Measurements from ENCODE around the gene IP6K2.
"Not testable (repeated sequence)": the region's sequence is repeated elsewhere in the genome, so short reads cannot be mapped to it uniquely, and the experiment has no call there.

Gene IP6K2, protein sequence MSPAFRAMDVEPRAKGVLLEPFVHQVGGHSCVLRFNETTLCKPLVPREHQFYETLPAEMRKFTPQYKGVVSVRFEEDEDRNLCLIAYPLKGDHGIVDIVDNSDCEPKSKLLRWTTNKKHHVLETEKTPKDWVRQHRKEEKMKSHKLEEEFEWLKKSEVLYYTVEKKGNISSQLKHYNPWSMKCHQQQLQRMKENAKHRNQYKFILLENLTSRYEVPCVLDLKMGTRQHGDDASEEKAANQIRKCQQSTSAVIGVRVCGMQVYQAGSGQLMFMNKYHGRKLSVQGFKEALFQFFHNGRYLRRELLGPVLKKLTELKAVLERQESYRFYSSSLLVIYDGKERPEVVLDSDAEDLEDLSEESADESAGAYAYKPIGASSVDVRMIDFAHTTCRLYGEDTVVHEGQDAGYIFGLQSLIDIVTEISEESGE

DNA sequence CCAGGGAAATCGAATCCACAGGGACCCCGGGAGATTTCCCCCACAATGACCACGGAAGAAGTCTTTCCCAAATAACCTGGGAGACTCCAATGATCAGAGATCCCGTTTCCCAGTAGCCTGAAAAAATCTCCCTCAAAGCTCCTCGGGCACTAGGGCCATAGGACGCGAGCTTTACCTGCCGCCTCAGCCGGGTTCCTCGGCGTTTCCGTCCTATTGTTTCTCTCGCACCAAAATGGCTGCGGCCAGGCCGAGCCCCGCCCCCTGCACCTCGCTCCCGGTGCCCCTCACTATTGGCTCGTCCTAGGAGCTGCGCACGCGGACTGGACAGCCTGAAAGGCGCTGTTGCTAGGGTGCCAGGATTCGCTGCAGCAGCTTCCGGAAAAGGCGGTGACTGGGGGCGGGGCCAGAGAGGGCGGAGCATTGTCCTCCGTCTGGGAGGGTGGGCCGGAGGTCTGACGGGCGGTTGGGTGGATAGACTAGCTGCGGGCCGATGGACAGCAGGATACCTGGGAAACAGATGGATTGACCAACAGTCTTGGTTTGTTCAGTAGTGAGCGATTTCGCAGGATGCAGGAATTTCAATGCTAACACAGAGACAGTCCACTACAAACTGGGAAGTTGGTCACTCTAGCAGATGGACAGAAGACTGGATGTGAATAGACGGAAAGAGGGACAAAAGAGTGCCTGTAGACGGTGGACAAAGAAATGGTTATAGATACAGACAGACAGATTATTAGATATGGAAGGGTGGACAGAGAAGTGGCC lies at the start of gene IP6K2:
Gene IP6K2, minus strand, starts transcription at position 240 of the 765 bp plus-strand sequence. CDS start 21,930 bp downstream, outside the sequence.
- FAIRE-seq (no peak), DNase-seq (ENCODE audit: insufficient read length, low spot score) (peak; percentile 86)
- TF ChIP-seq, protein P1, sequence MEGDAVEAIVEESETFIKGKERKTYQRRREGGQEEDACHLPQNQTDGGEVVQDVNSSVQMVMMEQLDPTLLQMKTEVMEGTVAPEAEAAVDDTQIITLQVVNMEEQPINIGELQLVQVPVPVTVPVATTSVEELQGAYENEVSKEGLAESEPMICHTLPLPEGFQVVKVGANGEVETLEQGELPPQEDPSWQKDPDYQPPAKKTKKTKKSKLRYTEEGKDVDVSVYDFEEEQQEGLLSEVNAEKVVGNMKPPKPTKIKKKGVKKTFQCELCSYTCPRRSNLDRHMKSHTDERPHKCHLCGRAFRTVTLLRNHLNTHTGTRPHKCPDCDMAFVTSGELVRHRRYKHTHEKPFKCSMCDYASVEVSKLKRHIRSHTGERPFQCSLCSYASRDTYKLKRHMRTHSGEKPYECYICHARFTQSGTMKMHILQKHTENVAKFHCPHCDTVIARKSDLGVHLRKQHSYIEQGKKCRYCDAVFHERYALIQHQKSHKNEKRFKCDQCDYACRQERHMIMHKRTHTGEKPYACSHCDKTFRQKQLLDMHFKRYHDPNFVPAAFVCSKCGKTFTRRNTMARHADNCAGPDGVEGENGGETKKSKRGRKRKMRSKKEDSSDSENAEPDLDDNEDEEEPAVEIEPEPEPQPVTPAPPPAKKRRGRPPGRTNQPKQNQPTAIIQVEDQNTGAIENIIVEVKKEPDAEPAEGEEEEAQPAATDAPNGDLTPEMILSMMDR (IDR thresholded peaks at IDR 0.05; ENCODE audit: insufficient read depth, missing control alignments), result no peak

DNA sequence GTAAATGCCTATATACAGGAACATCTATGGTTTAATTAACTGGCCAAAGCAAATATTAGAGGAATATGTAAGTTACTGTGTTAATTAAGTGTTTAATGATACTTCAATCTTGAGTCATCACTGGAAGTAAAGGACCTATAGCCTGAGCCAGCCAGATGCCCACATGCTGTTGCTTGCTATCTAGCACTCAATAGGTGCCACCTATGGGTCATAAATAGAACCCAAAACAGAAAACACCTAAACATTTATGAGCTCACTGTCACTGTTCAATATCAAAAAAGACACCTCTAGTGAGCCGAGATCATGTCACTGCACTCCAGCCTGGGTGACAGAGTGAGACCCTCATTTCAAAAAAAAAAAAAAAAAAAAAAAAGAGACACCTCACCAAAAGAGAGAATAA lies 48.4 kb upstream of the IP6K2 start:
- TF ChIP-seq, protein P1 (IDR thresholded peaks at IDR 0.05; ENCODE audit: insufficient read depth, missing control alignments), result peak; percentile 28
- DNase-seq (ENCODE audit: insufficient read length, low spot score) (no peak), FAIRE-seq (no peak)

DNA sequence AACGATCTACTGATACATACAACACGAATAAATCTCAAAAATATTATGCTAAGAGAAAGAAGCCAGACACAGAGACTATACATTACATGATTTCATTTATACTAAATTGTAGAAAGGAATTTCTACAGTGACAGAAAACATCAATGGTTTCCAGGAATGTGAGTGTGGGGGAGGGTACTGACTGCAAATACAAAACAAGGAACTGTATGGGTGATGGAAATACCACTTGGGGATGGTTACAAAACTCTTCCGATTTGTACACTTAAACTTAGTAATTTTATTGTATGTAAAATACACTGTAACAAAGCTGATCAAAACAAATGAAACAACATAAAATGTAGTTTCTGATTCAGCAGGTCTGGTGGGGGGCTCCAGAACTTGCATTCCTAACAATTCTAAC lies 45.8 kb upstream of the IP6K2 start:
- FAIRE-seq (no peak), DNase-seq (ENCODE audit: insufficient read length, low spot score) (no peak)
- TF ChIP-seq, protein P1 (IDR thresholded peaks at IDR 0.05; ENCODE audit: insufficient read depth, missing control alignments), result no peak

DNA sequence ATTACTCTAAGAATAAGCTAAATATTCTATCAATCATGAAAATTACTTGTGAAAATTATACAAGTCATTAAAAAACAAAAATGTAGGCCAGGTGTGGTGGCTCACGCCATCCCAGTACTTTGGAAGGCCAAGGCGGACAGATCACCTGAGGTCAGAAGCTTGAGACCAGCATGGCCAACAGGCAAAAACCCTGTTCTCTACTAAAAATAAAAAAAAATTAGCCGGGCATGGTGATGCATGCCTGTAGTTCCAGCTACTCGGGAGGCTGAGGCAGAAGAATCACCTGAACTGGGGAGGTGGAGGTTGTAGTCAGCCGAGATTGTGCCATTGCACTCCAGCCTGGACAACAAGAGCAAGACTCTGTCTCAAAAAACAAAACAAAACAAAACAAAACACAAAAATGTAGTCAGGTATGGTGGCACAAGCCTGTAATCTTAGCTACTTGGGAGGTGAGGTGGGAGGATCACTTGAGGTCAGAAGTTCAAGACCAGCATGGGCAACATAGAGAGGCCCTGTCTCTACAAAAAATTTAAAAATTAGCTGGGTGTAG lies 43.0 kb upstream of the IP6K2 start:
- FAIRE-seq; DNase-seq (ENCODE audit: insufficient read length, low spot score): not testable (repeated sequence)

DNA sequence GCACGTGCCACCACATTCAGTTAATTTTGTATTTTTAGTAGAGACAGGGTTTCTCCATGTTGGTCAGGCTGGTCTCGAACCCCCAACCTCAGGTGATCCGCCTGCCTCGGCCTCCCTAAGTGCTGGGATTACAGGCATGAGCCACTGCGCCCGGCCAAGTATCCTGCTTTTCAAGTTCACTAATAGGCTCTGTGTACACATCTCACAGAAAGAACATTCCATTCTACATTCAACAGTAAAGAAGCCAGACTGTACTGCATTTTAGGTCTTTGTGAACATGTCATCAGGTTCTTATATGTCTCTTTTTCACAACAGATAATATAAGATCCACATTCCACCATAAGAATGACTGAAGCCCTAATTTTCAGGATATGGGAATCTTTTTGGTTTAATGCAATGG lies 42.5 kb upstream of the IP6K2 start:
- DNase-seq (ENCODE audit: insufficient read length, low spot score); FAIRE-seq: not testable (repeated sequence)

DNA sequence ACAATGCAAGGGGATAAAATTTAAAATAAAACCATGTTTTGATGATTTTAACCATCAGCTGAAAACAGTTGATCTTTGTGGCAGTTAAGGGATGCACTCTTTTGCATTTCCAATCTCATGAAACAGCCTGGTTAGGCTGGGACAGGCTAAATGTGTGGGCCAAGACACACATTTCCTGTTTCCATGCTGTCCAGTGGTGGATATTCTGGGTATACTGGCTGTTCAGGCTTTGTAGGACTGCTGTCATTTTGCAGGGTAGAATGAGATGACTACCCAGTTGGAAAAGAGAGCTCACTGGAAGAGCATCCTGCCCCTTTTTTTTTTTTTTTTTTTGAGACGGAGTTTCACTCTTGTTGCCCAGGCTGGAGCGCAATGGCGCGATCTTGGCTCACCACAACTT lies 42.0 kb upstream of the IP6K2 start:
- TF ChIP-seq, protein P1 (IDR thresholded peaks at IDR 0.05; ENCODE audit: insufficient read depth, missing control alignments), result no peak
- FAIRE-seq (no peak), DNase-seq (ENCODE audit: insufficient read length, low spot score) (no peak)

DNA sequence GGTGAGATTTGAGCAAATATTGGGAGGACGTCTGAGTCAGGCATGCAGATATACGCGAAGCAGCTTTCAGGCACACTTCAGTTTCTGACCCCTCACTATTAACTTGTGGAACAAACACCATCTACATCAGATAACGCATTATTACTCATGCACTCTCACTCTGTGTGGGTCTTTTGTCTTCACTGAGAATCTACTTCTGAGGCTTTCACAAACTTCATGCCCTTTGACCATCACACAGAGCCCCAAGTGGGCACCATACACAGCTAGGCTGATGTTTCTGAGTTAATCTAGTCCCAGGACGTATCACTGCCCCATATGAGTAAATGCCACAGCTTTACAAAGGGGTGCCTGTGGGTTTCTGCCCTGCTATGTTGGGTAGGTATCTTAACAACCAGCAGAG lies 39.6 kb upstream of the IP6K2 start:
- FAIRE-seq (no peak), DNase-seq (ENCODE audit: insufficient read length, low spot score) (no peak)
- TF ChIP-seq, protein P1 (IDR thresholded peaks at IDR 0.05; ENCODE audit: insufficient read depth, missing control alignments), result no peak

DNA sequence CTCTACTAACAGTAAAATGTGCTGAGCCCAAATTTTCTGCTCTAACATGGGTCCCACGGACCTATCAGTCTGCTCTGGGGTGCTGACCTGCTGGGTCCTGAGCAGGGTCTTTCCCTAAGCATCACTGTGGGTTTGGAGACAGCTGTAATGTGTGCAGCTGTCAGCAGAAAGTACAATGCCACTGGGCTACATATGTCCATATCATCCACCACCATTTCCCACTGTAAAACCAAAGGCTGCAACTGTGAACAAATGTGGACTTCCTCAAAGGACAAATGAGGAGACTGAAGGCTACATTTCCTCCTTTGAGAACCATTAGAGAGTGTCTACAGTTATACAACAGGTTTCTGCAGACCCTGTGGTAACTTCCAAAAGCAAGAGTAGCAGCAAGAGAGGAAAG lies 33.8 kb upstream of the IP6K2 start:
- FAIRE-seq, result no peak
- no peak for DNase-seq (ENCODE audit: insufficient read length, low spot score)
- TF ChIP-seq, protein P1 (IDR thresholded peaks at IDR 0.05; ENCODE audit: insufficient read depth, missing control alignments), result no peak

Measured in D721Med (cell line).